GM12801 (cell line): ENCODE measurements around the gene TP73.

Source experiments
- CTCF ChIP-seq: IDR thresholded peaks from one replicate; pipeline ENCODE4 v1.5.1; 2011; ENCODE audit warnings: control low read depth; ENCODE audit not compliant: insufficient read length; ENCODE audit errors: extremely low read depth

The TP73 gene

GRCh38 chr1:3746830-3747521 is 94.7 kb downstream of the TP73 start:
- TF ChIP-seq CTCF: no peak

GRCh38 chr1:3747522-3747848 is 95.2 kb downstream of the TP73 start:
- no peak for TF ChIP-seq CTCF

GRCh38 chr1:3747903-3748302 is 95.6 kb downstream of the TP73 start:
- no peak for TF ChIP-seq CTCF

GRCh38 chr1:3749512-3749911 is 97.2 kb downstream of the TP73 start:
- TF ChIP-seq CTCF: no peak

- TF ChIP-seq CTCF: no peak
Measured at GRCh38 chr1:3750741-3751140, 98.4 kb downstream of the TP73 start.

- TF ChIP-seq CTCF: no peak
Measured at GRCh38 chr1:3752400-3752945, 100.2 kb downstream of the TP73 start, which contains the start of gene CCDC27. Gene CCDC27, plus strand, starts transcription at chr1:3752450. Its CDS starts 32 bp downstream, at chr1:3752482.

- TF ChIP-seq CTCF: no peak
Measured at GRCh38 chr1:3753656-3754454, 101.5 kb downstream of the TP73 start.
